ENCODE data around the gene ACCSL.

Gene ACCSL

DNA sequence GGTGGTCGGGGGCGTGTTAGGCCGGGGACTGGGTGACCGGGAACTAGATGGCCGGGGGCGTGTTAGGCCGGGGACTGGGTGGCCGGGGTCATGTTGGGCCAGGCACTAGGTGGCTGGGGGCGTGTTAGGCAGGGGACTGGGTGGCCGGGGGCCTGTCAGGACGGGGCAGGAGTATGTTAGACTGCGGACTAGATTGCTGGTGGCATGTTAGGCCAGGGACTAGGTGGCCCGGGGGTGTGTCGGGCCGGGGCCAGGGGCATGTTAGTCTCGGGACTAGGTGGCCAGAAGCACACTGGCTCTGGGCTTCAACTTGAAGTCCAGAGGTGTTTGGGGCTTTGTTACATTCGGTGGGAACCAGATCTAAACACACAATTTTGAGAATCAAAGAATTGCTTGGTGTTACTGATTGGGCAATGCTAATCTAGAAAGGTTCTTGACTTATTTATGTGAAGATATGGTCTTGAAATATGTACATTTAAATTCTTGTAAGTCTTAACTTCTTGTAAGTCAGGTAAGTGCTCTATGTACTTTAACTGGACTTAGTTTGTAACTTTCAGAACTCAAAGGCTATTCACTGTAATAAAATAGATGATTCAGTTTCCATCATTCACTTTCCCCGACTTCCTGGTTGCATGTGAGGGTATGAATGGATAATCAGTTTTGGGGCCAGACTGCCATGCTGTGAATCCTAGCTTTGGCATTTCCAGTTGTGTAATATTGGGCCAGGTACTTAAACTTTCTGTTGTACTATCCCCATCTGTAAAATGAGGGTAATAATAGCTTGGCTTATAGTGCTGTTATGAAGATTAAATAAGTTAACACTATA is 48.8 kb downstream of the ACCSL start:
- no peak for DNase-seq (ENCODE audit: low read depth)

DNA sequence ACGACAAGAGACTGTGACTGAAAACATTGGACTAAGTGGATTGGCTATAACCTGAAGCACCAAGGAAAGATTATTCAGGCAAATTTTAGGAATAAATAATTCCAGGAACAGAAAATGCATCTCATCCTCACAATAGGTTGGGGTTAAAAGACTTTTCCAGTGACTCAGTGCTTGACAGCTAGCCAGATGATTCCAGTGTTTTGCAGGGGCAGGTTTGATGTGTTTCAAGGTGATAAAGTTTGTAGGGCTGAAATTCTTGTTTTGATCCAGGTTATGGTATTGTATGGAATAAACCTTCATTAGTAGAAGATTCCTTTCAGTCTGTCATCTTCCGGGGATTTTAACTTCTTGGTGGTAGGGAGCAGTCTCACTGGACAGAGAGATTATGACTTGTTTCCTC is 50.0 kb downstream of the ACCSL start:
- no peak for DNase-seq (ENCODE audit: low read depth)

DNA sequence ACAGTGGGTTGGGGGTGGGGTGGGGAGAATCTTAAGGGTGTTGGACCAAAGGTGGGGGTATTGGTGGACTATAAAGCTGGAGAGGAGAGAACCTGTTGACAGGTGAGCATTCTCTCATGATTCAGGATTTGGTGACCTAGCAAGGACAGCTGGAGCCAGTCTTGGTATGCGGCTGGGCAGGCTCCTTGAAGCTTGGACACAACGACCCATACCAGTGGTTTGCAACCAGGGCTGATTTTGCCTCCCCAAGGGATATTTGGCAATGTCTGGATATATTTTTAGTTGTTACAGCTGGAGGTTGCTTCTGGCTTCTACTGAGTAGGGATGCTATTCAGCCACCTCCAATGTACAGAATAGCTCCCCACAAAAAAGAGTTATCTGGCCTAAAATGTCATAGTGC is 53.3 kb downstream of the ACCSL start:
- no peak for DNase-seq (ENCODE audit: low read depth)

DNA sequence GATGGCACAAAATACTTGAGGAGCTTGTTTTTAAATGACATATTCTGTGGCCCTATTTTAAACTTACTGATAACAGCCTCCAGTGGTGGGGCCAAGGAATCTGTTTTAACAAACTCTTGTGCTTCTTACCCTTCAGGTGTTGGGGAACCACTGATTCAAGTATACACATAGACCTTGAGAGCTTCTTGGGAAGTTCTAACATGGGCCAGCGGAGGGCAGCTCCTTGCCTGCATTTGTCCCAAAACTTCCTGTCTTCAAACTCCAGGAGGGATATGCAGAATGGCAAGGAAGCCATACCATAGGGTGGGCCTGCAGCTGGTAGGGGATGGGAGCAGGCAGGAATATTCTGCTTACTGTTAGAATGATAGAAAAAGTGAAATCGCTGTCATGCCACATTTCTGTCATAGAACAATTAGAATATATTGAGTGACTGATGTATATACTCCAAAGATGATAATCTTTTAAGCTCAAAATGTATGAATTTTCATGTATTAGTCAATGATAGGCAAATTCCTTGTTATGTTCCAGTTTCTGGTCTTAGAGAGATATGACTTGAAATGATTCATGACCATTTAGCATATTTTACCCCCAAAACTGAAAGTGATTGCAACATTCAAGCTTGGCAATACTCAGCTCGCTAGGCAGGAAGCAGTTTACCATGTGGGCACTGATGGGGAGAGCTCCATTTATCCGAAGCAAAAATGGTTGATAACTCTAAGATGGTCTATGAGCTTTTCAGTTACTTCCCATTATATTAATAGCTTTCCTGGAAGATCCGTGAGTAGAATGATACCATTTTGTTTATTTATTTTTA is 56.9 kb downstream of the ACCSL start:
- DNase-seq (ENCODE audit: low read depth): no peak

DNA sequence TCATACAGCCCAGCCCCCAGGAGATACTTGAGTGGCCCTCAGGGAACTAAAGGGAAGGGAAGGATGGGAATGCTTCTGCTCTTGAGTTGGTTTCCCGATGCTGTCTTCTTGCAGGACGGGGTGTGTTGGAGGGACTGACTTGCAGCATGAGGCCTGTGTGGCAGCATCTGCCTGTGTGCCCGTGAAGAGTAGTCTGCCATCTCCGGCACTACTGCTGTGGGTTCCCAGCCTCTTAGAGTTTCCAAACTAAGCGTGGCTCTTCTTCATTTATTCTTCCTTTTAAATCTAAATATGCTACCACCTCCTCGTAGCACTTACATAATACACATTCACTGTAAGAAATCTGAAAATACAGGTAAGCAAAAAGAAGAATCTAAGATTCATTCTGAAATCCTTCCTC is 60.5 kb downstream of the ACCSL start:
- no peak for DNase-seq (ENCODE audit: low read depth)
